Keratinocyte (primary cell): Measurements from ENCODE around the gene SCRT2. TPM values are rescaled to one million over a fixed set of nuclear protein-coding genes. Genes with fewer than 3 reads are reported as not detected.

ENCODE experiments used
- DNase-seq: peaks from one replicate; pipeline ENCODE4 v3.0.0-alpha.2; 2011; ENCODE audit warnings: low read depth, missing footprints, low spot score
- FAIRE-seq: peaks from 2 replicates; lab custom pipeline; 2011; peaks lifted over from hg19 to GRCh38; lab: Jason Lieb, UNC
- H2AFZ ChIP-seq: 2 replicates; pipeline ENCODE4 v1.6.0; 2012; ENCODE audit warnings: low read length, control low read depth, inconsistent platforms; ENCODE audit not compliant: control insufficient read depth
- H3K27ac ChIP-seq: 2 replicates; pipeline ENCODE4 v1.5.1; 2011; ENCODE audit warnings: low read length; ENCODE audit not compliant: control insufficient read depth, insufficient read depth
- H3K27me3 ChIP-seq: 3 replicates; pipeline ENCODE4 v1.6.0; 2011; ENCODE audit warnings: low read length; ENCODE audit not compliant: control insufficient read depth, insufficient read depth; ENCODE audit errors: extremely low read depth
- H3K36me3 ChIP-seq, 2 experiments: 2 replicates in 1 of 2; 3 replicates in 1 of 2; pipeline ENCODE4 v1.5.1; 2011; ENCODE audit warnings: low read length in 2 of 2, mild to moderate bottlenecking in 1 of 2; ENCODE audit not compliant: control insufficient read depth in 2 of 2, insufficient read depth in 2 of 2; ENCODE audit errors: extremely low read depth in 1 of 2
- H3K4me1 ChIP-seq: 3 replicates; pipeline ENCODE4 v1.5.1; 2011; ENCODE audit warnings: low read length; ENCODE audit not compliant: control insufficient read depth, insufficient read depth; ENCODE audit errors: extremely low read depth
- H3K4me2 ChIP-seq: 3 replicates; pipeline ENCODE4 v1.6.0; 2011; ENCODE audit warnings: low read depth, low read length; ENCODE audit not compliant: control insufficient read depth, insufficient read depth; ENCODE audit errors: extremely low read depth
- H3K4me3 ChIP-seq, 3 experiments: fragments of 200-600 bp in 1 of 3; sonication (generic) in 1 of 3; 2 replicates in 2 of 3; 3 replicates in 1 of 3; pipeline ENCODE4 v1.5.1; 2011 to 2016; ENCODE audit warnings: low read length in 3 of 3, mild to moderate bottlenecking in 3 of 3, control low read depth in 2 of 3, inconsistent platforms in 1 of 3, low read depth in 1 of 3, mixed read lengths in 1 of 3, mixed run types in 1 of 3, moderate library complexity in 1 of 3; ENCODE audit not compliant: control insufficient read depth in 2 of 3, insufficient read depth in 2 of 3; ENCODE audit errors: extremely low read depth in 1 of 3
- H3K79me2 ChIP-seq: 2 replicates; pipeline ENCODE4 v1.6.0; 2012; ENCODE audit warnings: low read length; ENCODE audit not compliant: control insufficient read depth, insufficient read depth
- H3K9ac ChIP-seq: 3 replicates; pipeline ENCODE4 v1.6.0; 2011; ENCODE audit warnings: low read length; ENCODE audit not compliant: control insufficient read depth, insufficient read depth; ENCODE audit errors: extremely low read depth
- H3K9me1 ChIP-seq: 3 replicates; pipeline ENCODE4 v1.6.0; 2011; ENCODE audit warnings: low read length; ENCODE audit not compliant: control insufficient read depth, insufficient read depth; ENCODE audit errors: extremely low read depth
- H3K9me3 ChIP-seq: 2 replicates; pipeline ENCODE4 v1.5.1; 2012; ENCODE audit warnings: low read depth, low read length; ENCODE audit not compliant: control insufficient read depth
- H4K20me1 ChIP-seq: 3 replicates; pipeline ENCODE4 v1.6.0; 2011; ENCODE audit warnings: low read length; ENCODE audit not compliant: control insufficient read depth, insufficient read depth; ENCODE audit errors: extremely low read depth
- CTCF ChIP-seq, 3 experiments: IDR thresholded peaks in 1 of 3; conservative IDR thresholded peaks in 1 of 3; optimal IDR thresholded peaks in 1 of 3; 2 replicates in 2 of 3; 3 replicates in 1 of 3; pipeline versions ENCODE3 to v1.5.1; 2011; ENCODE audit warnings: low read length in 3 of 3, mild to moderate bottlenecking in 3 of 3, moderate library complexity in 2 of 3, control low read depth in 1 of 3, inconsistent platforms in 1 of 3; ENCODE audit not compliant: insufficient read depth in 2 of 3; ENCODE audit errors: extremely low read depth in 1 of 3
- EZH2 ChIP-seq: IDR thresholded peaks from one replicate; pipeline ENCODE4 v1.6.1; 2012; ENCODE audit warnings: inconsistent platforms, mild to moderate bottlenecking, low read length, moderate library complexity
- dilution Hi-C: fragments of 300-500 bp; cut with MboI; formaldehyde crosslinking; loops from one replicate; pipeline ENCODE4 v1.7.0; 2020; ENCODE audit warnings: low sequenced_read_pairs; ENCODE audit not compliant: extremely low pct_ligation_motif_present
- polyA plus RNA-seq, 5 experiments: library from polyadenylated mRNA; depleted of rRNA in 3 of 5; stranded (reverse) in 3 of 5; stranded (forward) in 1 of 5; unstranded in 1 of 5; fragments of >200 nt; gene quantifications; 1 replicate in 1 of 5; 2 replicates in 3 of 5; 3 replicates in 1 of 5; pipeline versions ENCODE4 v1.2.1 to v1.2.3, GENCODE V29; 2011 to 2012; ENCODE audit warnings: missing spikeins in 2 of 5, low read depth in 1 of 5, low replicate concordance in 1 of 5

SCRT2 gene
- polyA plus RNA-seq, 1 donor (not counting 4 experiments of a cell fraction or from before 2014, with no cell fraction given) = not detected

GRCh38 chr20:675033-675452, 559 bp downstream of the SCRT2 start:
- Histone ChIP-seq H4K20me1 (no peaks in the 10 kb centered on the region), H3K9me3 (no peaks in the 10 kb centered on the region), H3K36me3 (no peaks in the 10 kb centered on the region), H3K9ac (no peak overlapping the region), H3K4me1 (no peaks in the 10 kb centered on the region), H3K4me3 (no peak overlapping the region), H3K79me2 (no peaks in the 10 kb centered on the region), H3K27me3 (peaks cover 69% of the 10 kb centered on the region), H3K27ac (no peak overlapping the region), H3K4me2 (no peak overlapping the region), H3K9me1 (no peaks in the 10 kb centered on the region), H2AFZ (no peak overlapping the region)
- dilution Hi-C loops = no loop called here
- TF ChIP-seq CTCF (optimal IDR thresholded peaks at IDR 0.05 in 1 of 3, IDR thresholded peaks at IDR 0.05 in 1 of 3, conservative IDR thresholded peaks at IDR 0.05 in 1 of 3; ENCODE audit: extremely low read depth in 1 of 3, insufficient read depth in 2 of 3, low read length in 3 of 3) (no peak), EZH2 (no peak)
- no peak for FAIRE-seq
- DNase-seq = no peak

- no peak overlapping the region for H3K4me2 ChIP-seq
- DNase-seq (no peak), FAIRE-seq (no peak)
- H3K9ac ChIP-seq = no peak overlapping the region
- H3K27me3 ChIP-seq = peaks cover 69% of the 10 kb centered on the region
- no peak overlapping the region for H3K4me3 ChIP-seq
- H3K9me3 ChIP-seq = no peaks in the 10 kb centered on the region
- dilution Hi-C loops = no loop called here
- no peaks in the 10 kb centered on the region for H3K79me2 ChIP-seq
- H2AFZ ChIP-seq = no peak overlapping the region
- no peaks in the 10 kb centered on the region for H3K9me1 ChIP-seq
- no peak overlapping the region for H3K27ac ChIP-seq
- no peaks in the 10 kb centered on the region for H4K20me1 ChIP-seq
- H3K36me3 ChIP-seq = no peaks in the 10 kb centered on the region
- no peaks in the 10 kb centered on the region for H3K4me1 ChIP-seq
- TF ChIP-seq CTCF (optimal IDR thresholded peaks at IDR 0.05 in 1 of 3, IDR thresholded peaks at IDR 0.05 in 1 of 3, conservative IDR thresholded peaks at IDR 0.05 in 1 of 3; ENCODE audit: extremely low read depth in 1 of 3, insufficient read depth in 2 of 3, low read length in 3 of 3) (no peak), EZH2 (no peak)
Observed at GRCh38 chr20:673603-674001, 2.0 kb downstream of the SCRT2 start.
